ENCODE data around the gene FECH. TPM values are rescaled to one million over a fixed set of nuclear protein-coding genes. Genes with fewer than 3 reads are reported as not detected.
A peak's percentile ranks its signal among the peaks of the same experiment; 100 is the strongest.

The FECH gene
- total RNA-seq (100 to 1,000 TPM in 1 of 5 donors, 10 to 100 TPM in 2, 1 to 10 TPM in 1, under 1 TPM in 1; 0.58 to 387 (median 29.6) TPM), polyA plus RNA-seq (1 to 10 TPM; 5.2 to 8.5 (median 7.8) TPM)
- long read RNA-seq, donor 1, partial matches to known transcripts = 0 of 1 reads
- long read RNA-seq, donor 1, other reads (novel, unspliced or antisense) = 0 of 1 reads
- long read RNA-seq, donor 2, partial matches to known transcripts = 0 of 1 reads
- long read RNA-seq, donor 2, other reads (novel, unspliced or antisense) = 0 of 1 reads
- long read RNA-seq, donor 3, partial matches to known transcripts = 0 of 2 reads
- long read RNA-seq, donor 3, other reads (novel, unspliced or antisense) = 0 of 2 reads
- long read RNA-seq, donor 4 = 0 reads
- long read RNA-seq, donor 5, partial matches to known transcripts = 0 of 9 reads
- long read RNA-seq, donor 5, other reads (novel, unspliced or antisense) = 0 of 9 reads
- long read RNA-seq, donor 6, transcript FECH-201 (11 exons, 3,853 nt) = major isoform, 5 of 7 reads
- long read RNA-seq, donor 6, partial matches to known transcripts = 0 of 7 reads
- long read RNA-seq, donor 6, other reads (novel, unspliced or antisense) = 0 of 7 reads
- long read RNA-seq, donor 7, partial matches to known transcripts = 0 of 1 reads
- long read RNA-seq, donor 7, other reads (novel, unspliced or antisense) = 0 of 1 reads
- long read RNA-seq, donor 8, partial matches to known transcripts = 0 of 4 reads
- long read RNA-seq, donor 8, other reads (novel, unspliced or antisense) = 0 of 4 reads
- long read RNA-seq, donor 9, partial matches to known transcripts = 0 of 2 reads
- long read RNA-seq, donor 9, other reads (novel, unspliced or antisense) = 0 of 2 reads
- long read RNA-seq, donor 10, partial matches to known transcripts = 0 of 2 reads
- long read RNA-seq, donor 10, other reads (novel, unspliced or antisense) = 0 of 2 reads

GRCh38 chr18:57586251-57587049 lies at the start of gene FECH:
Gene FECH, minus strand, starts transcription at chr18:57586702. Its CDS starts 82 bp downstream, at chr18:57586620.
- H3K36me3 ChIP-seq = peaks cover 0 to 7% (median 3%) of the 10 kb centered on the region in 4 donors
- peak within 1 kb of the TSS; percentile 70 to 96 (median 70) for H3K4me3 ChIP-seq
- peaks cover 11 to 20% (median 18%) of the 10 kb centered on the region in 4 donors for H3K4me1 ChIP-seq
- 0 to 2% (median 1%) methylated on average over 8 to 80 of the region's 80 CpGs for WGBS, 5 donors
- no peaks in the 10 kb centered on the region for H3K9me3 ChIP-seq
- peak within 1 kb of the TSS; percentile 91 to 94 (median 91) for H3K27ac ChIP-seq
- H3K27me3 ChIP-seq = no peaks in the 10 kb centered on the region
- DNase-seq = peak; percentile 84 to 91
- TF ChIP-seq EP300 (IDR thresholded peaks at IDR 0.05) (no peak), CTCF (IDR thresholded peaks at IDR 0.05) (no peak), POLR2A (IDR thresholded peaks at IDR 0.05) (peak in 1 of 4 donors; percentile 11), POLR2AphosphoS5 (IDR thresholded peaks at IDR 0.05) (peak in 2 of 3 donors; percentile 80 to 84)
- intact Hi-C loops (cut with DNase I; ENCODE audit: low total_unique reads) = no loop called here

GRCh38 chr18:57635003-57635822 lies 48.7 kb upstream of the FECH start:
- Histone ChIP-seq H3K36me3 (no peaks in the 10 kb centered on the region), H3K27ac (peak overlapping the region in 1 of 5 donors; percentile 4), H3K9me3 (no peaks in the 10 kb centered on the region), H3K27me3 (no peaks in the 10 kb centered on the region), H3K4me1 (peaks cover 0 to 20% (median 14%) of the 10 kb centered on the region in 4 donors), H3K4me3 (no peak overlapping the region)
- intact Hi-C loops (cut with DNase I; ENCODE audit: low total_unique reads) = no loop called here
- TF ChIP-seq CTCF (IDR thresholded peaks at IDR 0.05) (no peak), POLR2A (IDR thresholded peaks at IDR 0.05) (no peak), POLR2AphosphoS5 (IDR thresholded peaks at IDR 0.05) (no peak), EP300 (IDR thresholded peaks at IDR 0.05) (no peak)
- DNase-seq = peak in 1 of 2 donors; percentile 37
- 46 to 67% (median 50%) methylated on average over 4 of the region's 4 CpGs for WGBS, 5 donors

- DNase-seq = peak in 1 of 2 donors; percentile 20
- intact Hi-C loops (cut with DNase I; ENCODE audit: low total_unique reads) = no loop called here
- no peaks in the 10 kb centered on the region for H3K36me3 ChIP-seq
- no peak overlapping the region for H3K4me3 ChIP-seq
- WGBS, 5 donors = 58 to 76% (median 62%) methylated on average over 2 of the region's 2 CpGs
- TF ChIP-seq POLR2A (IDR thresholded peaks at IDR 0.05) (no peak), CTCF (IDR thresholded peaks at IDR 0.05) (no peak), POLR2AphosphoS5 (IDR thresholded peaks at IDR 0.05) (no peak), EP300 (IDR thresholded peaks at IDR 0.05) (no peak)
- H3K4me1 ChIP-seq = peaks cover 0 to 26% (median 16%) of the 10 kb centered on the region in 4 donors
- H3K27ac ChIP-seq = peak overlapping the region in 2 of 5 donors; percentile 17 to 87
- no peaks in the 10 kb centered on the region for H3K27me3 ChIP-seq
- H3K9me3 ChIP-seq = no peaks in the 10 kb centered on the region
Measured at GRCh38 chr18:57631697-57632096, 45.2 kb upstream of the FECH start.

Measured in stomach (tissue), 19 donors.